ENCODE measurements around the gene PTPRD.
A peak's percentile ranks its signal among the peaks of the same experiment; 100 is the strongest.

PTPRD gene

GRCh38 chr9:10612641-10613398 is at the start of gene PTPRD:
Gene PTPRD (minus strand): TSS chr9:10613002.
- DNase-seq: peak; percentile 20

GRCh38 chr9:10661994-10662393 is 49.2 kb upstream of the PTPRD start:
- no peak for DNase-seq

GRCh38 chr9:10661376-10661775 is 48.6 kb upstream of the PTPRD start:
- no peak for DNase-seq

GRCh38 chr9:10651012-10651411 is 38.2 kb upstream of the PTPRD start:
- DNase-seq: no peak

- DNase-seq: no peak
Observed at GRCh38 chr9:10649076-10649475, 36.3 kb upstream of the PTPRD start.

- DNase-seq: no peak
Observed at GRCh38 chr9:10633785-10634184, 21.0 kb upstream of the PTPRD start.

GRCh38 chr9:10614196-10614800 is 1.5 kb upstream of the PTPRD start:
- DNase-seq: no peak

GRCh38 chr9:10613419-10613818 is 617 bp upstream of the PTPRD start:
- DNase-seq: no peak

- DNase-seq: no peak
Observed at GRCh38 chr9:10605388-10605787, 7.4 kb downstream of the PTPRD start.

GRCh38 chr9:10604927-10605326 is 7.9 kb downstream of the PTPRD start:
- no peak for DNase-seq

GRCh38 chr9:10597801-10598200 is 15.0 kb downstream of the PTPRD start:
- no peak for DNase-seq

- no peak for DNase-seq
Observed at GRCh38 chr9:10594482-10594881, 18.3 kb downstream of the PTPRD start.

GRCh38 chr9:10586407-10586806 is 26.4 kb downstream of the PTPRD start:
- DNase-seq: no peak

- no peak for DNase-seq
Observed at GRCh38 chr9:10571699-10572098, 41.1 kb downstream of the PTPRD start.

- no peak for DNase-seq
Observed at GRCh38 chr9:10566848-10567247, 46.0 kb downstream of the PTPRD start.

GRCh38 chr9:10562581-10563343 is 50.0 kb downstream of the PTPRD start:
- no peak for DNase-seq

GRCh38 chr9:10548348-10548747 is 64.5 kb downstream of the PTPRD start:
- DNase-seq: no peak

- DNase-seq: no peak
Observed at GRCh38 chr9:10538073-10538472, 74.7 kb downstream of the PTPRD start.

GRCh38 chr9:10534850-10535249 is 78.0 kb downstream of the PTPRD start:
- no peak for DNase-seq

- no peak for DNase-seq
Observed at GRCh38 chr9:10525972-10526371, 86.8 kb downstream of the PTPRD start.

GRCh38 chr9:10523164-10523563 is 89.6 kb downstream of the PTPRD start:
- no peak for DNase-seq

GRCh38 chr9:10512144-10512543 is 100.7 kb downstream of the PTPRD start:
- no peak for DNase-seq

- DNase-seq: no peak
Observed at GRCh38 chr9:10488937-10489336, 123.9 kb downstream of the PTPRD start.

- no peak for DNase-seq
Observed at GRCh38 chr9:10479172-10479571, 133.6 kb downstream of the PTPRD start.
